Lower leg skin (tissue), 3 donors: Measurements from ENCODE around the gene EFEMP1.

Experiments used
- CTCF ChIP-seq, 3 donors: fragments of 450-650 bp; IDR thresholded peaks; one replicate each; pipeline ENCODE4 v1.5.1; 2016; ENCODE audit warnings: antibody characterized with exemption in 3 of 3, mild to moderate bottlenecking in 3 of 3, moderate library complexity in 2 of 3
- POLR2A ChIP-seq, 2 donors: fragments of 450-650 bp; IDR thresholded peaks; one replicate each; pipeline ENCODE4 v1.6.1; 2016 to 2017; ENCODE audit warnings: antibody characterized with exemption in 2 of 2, mild to moderate bottlenecking in 1 of 2, moderate library complexity in 1 of 2

GRCh38 chr2:55912926-55913325 is 10.7 kb downstream of the EFEMP1 start:
- TF ChIP-seq POLR2A (IDR thresholded peaks at IDR 0.05) (no peak), CTCF (IDR thresholded peaks at IDR 0.05) (no peak)
